Measurements from ENCODE around the gene BRD3OS. TPM values are rescaled to one million over a fixed set of nuclear protein-coding genes. Genes with fewer than 3 reads are reported as not detected.

Gene BRD3OS
- 10 to 100 TPM in 1 of 3 donors, 1 to 10 TPM in 2; 7.4 to 13.6 (median 7.5) TPM for polyA plus RNA-seq

GRCh38 chr9:134024828-134025605 is at the start of gene BRD3OS:
TSS of gene BRD3OS (plus strand) at chr9:134025481. CDS start at chr9:134026748, 1,267 bp downstream.
- 0 to 1% (median 0%) methylated on average over 28 to 43 of the region's 43 CpGs for WGBS, 3 donors
- no peak within 1 kb of the TSS for H3K27ac ChIP-seq (ENCODE audit: low read depth, low read length)

- H3K27ac ChIP-seq (ENCODE audit: low read depth, low read length) = no peak overlapping the region
- WGBS, 3 donors = 86 to 94% (median 92%) methylated on average over 3 of the region's 3 CpGs
These were observed 49.8 kb upstream of the BRD3OS start for GRCh38 chr9:133975511-133975910.

- no peak overlapping the region for H3K27ac ChIP-seq (ENCODE audit: low read depth, low read length)
- 82 to 91% (median 89%) methylated on average over 17 of the region's 17 CpGs for WGBS, 3 donors
These were observed 49.0 kb upstream of the BRD3OS start for GRCh38 chr9:133976191-133976861.

- no peak overlapping the region for H3K27ac ChIP-seq (ENCODE audit: low read depth, low read length)
- WGBS, 3 donors = 76 to 96% (median 96%) methylated on average over 9 of the region's 9 CpGs
These were observed 48.4 kb upstream of the BRD3OS start for GRCh38 chr9:133976887-133977286.

GRCh38 chr9:133977421-133978201 is 47.7 kb upstream of the BRD3OS start:
- WGBS, 3 donors = 60 to 92% (median 90%) methylated on average over 26 of the region's 26 CpGs
- no peak overlapping the region for H3K27ac ChIP-seq (ENCODE audit: low read depth, low read length)

- no peak overlapping the region for H3K27ac ChIP-seq (ENCODE audit: low read depth, low read length)
- WGBS, 3 donors = 35 to 92% (median 88%) methylated on average over 13 of the region's 13 CpGs
These were observed 46.9 kb upstream of the BRD3OS start for GRCh38 chr9:133978226-133978898.

GRCh38 chr9:133978899-133979272 is 46.4 kb upstream of the BRD3OS start:
- no peak overlapping the region for H3K27ac ChIP-seq (ENCODE audit: low read depth, low read length)
- 34 to 48% (median 45%) methylated on average over 15 to 16 of the region's 16 CpGs for WGBS, 3 donors

GRCh38 chr9:133979273-133979920 is 45.9 kb upstream of the BRD3OS start:
- 27 to 29% (median 28%) methylated on average over 33 to 37 of the region's 37 CpGs for WGBS, 3 donors

GRCh38 chr9:133979921-133980863 is 45.1 kb upstream of the BRD3OS start:
- no peak overlapping the region for H3K27ac ChIP-seq (ENCODE audit: low read depth, low read length)
- WGBS, 3 donors = 39 to 83% (median 77%) methylated on average over 21 to 22 of the region's 22 CpGs

More at GRCh38 chr9:133979273-133979920, 45.9 kb upstream of the BRD3OS start:
- no peak overlapping the region for H3K27ac ChIP-seq (ENCODE audit: low read depth, low read length)

- 66 to 92% (median 90%) methylated on average over 25 of the region's 25 CpGs for WGBS, 3 donors
- no peak overlapping the region for H3K27ac ChIP-seq (ENCODE audit: low read depth, low read length)
These were observed 44.3 kb upstream of the BRD3OS start for GRCh38 chr9:133980864-133981588.

GRCh38 chr9:133981589-133981957 is 43.7 kb upstream of the BRD3OS start:
- WGBS, 3 donors = 84 to 91% (median 89%) methylated on average over 14 of the region's 14 CpGs
- no peak overlapping the region for H3K27ac ChIP-seq (ENCODE audit: low read depth, low read length)

- no peak overlapping the region for H3K27ac ChIP-seq (ENCODE audit: low read depth, low read length)
- 68 to 94% (median 90%) methylated on average over 28 of the region's 28 CpGs for WGBS, 3 donors
These were observed 43.2 kb upstream of the BRD3OS start for GRCh38 chr9:133981958-133982681.

- 80 to 88% (median 87%) methylated on average over 24 to 25 of the region's 25 CpGs for WGBS, 3 donors
- H3K27ac ChIP-seq (ENCODE audit: low read depth, low read length) = no peak overlapping the region
These were observed 42.1 kb upstream of the BRD3OS start for GRCh38 chr9:133982971-133983720.

GRCh38 chr9:133986061-133986460 is 39.2 kb upstream of the BRD3OS start:
- 76 to 77% (median 77%) methylated on average over 6 of the region's 6 CpGs for WGBS, 3 donors

GRCh38 chr9:133986774-133987445 is 38.4 kb upstream of the BRD3OS start:
- no peak overlapping the region for H3K27ac ChIP-seq (ENCODE audit: low read depth, low read length)
- WGBS, 3 donors = 81 to 93% (median 88%) methylated on average over 13 of the region's 13 CpGs

More at GRCh38 chr9:133986061-133986460, 39.2 kb upstream of the BRD3OS start:
- H3K27ac ChIP-seq (ENCODE audit: low read depth, low read length) = no peak overlapping the region

Data from adipose tissue (tissue), 3 donors.